HepG2 (cell line): Measurements from ENCODE around the gene GTPBP6. TPM values are rescaled to one million over a fixed set of nuclear protein-coding genes. Genes with fewer than 3 reads are reported as not detected.

Experiments used
- ATAC-seq: fragments of 200-7000 bp; cut with Tn5 transposase; 3 replicates; pipeline ENCODE4 v1.9.1; 2020; ENCODE audit warnings: mild to moderate bottlenecking, moderate library complexity
- BruUV-seq: library from RNA; stranded (reverse); fragments of 400-500 nt; replicated peaks from 2 replicates; lab custom pipeline; 2021; lab: Mats Ljungman, UMichigan
- CTCF ChIA-PET: fragments of 300-600 bp; formaldehyde crosslinking; extraction: SDS; loops from one replicate; lab custom pipeline; 2021; ENCODE audit warnings: low total read pairs, inconsistent platforms, low intra/inter-chr PET ratio; lab: Yijun Ruan, JAX
- POLR2A ChIA-PET: fragments of 350-600 bp; sonication (Branson Sonifier 250); formaldehyde crosslinking; loops from one replicate; lab custom pipeline; 2020; ENCODE audit warnings: antibody characterized with exemption, inconsistent platforms; lab: Yijun Ruan, JAX
- DNase-seq: peaks from one replicate; pipeline ENCODE4 v3.0.0-alpha.2; 2015; ENCODE audit warnings: low spot score
- FAIRE-seq: peaks from 3 replicates; lab custom pipeline; 2011; peaks lifted over from hg19 to GRCh38; lab: Jason Lieb, UNC
- H2AFZ ChIP-seq: one replicate; pipeline ENCODE4 v1.6.1; 2011; ENCODE audit warnings: low read length, inconsistent platforms
- H3K27ac ChIP-seq: fragments of 300-600 bp; 3 replicates; pipeline ENCODE4 v1.8.0; 2011; ENCODE audit warnings: mixed run types, mild to moderate bottlenecking, mixed read lengths, low read length, inconsistent platforms; ENCODE audit not compliant: insufficient read depth; ENCODE audit errors: extremely low read length
- H3K27me3 ChIP-seq, 2 experiments: fragments of 200-600 bp in 1 of 2; 2 replicates in 1 of 2; 3 replicates in 1 of 2; pipeline versions ENCODE4 v1.6.0 to v1.8.0; 2011; ENCODE audit warnings: low read length in 2 of 2, mild to moderate bottlenecking in 2 of 2, moderate library complexity in 2 of 2, inconsistent platforms in 1 of 2; ENCODE audit not compliant: insufficient read depth in 2 of 2, control insufficient read depth in 1 of 2
- H3K36me3 ChIP-seq, 2 experiments: fragments of 200-600 bp in 1 of 2; replicated peaks in 1 of 2; 2 replicates in 1 of 2; 3 replicates in 1 of 2; pipeline versions ENCODE4 v1.5.1 to v1.8.0; 2011; ENCODE audit warnings: low read length in 2 of 2, inconsistent platforms in 1 of 2; ENCODE audit not compliant: insufficient read depth in 2 of 2, control insufficient read depth in 1 of 2
- H3K4me1 ChIP-seq: 2 replicates; pipeline ENCODE4 v1.5.1; 2012; ENCODE audit warnings: low read length, inconsistent platforms; ENCODE audit not compliant: insufficient read depth
- H3K4me2 ChIP-seq: 2 replicates; pipeline ENCODE4 v1.6.0; 2011; ENCODE audit warnings: low read depth, low read length, inconsistent platforms
- H3K4me3 ChIP-seq, 3 experiments: fragments of 200-600 bp in 1 of 3; sonication (generic), shearing (Covaris generic) in 1 of 3; replicated peaks in 1 of 3; 2 replicates each; pipeline ENCODE4 v1.5.1; 2011 to 2016; ENCODE audit warnings: low read length in 3 of 3, inconsistent platforms in 2 of 3, low read depth in 2 of 3, mild to moderate bottlenecking in 2 of 3, control low read depth in 1 of 3, mixed read lengths in 1 of 3; ENCODE audit not compliant: insufficient read depth in 1 of 3
- H3K79me2 ChIP-seq: one replicate; pipeline ENCODE4 v1.6.1; 2011; ENCODE audit warnings: low read length, inconsistent platforms; ENCODE audit not compliant: insufficient read depth
- H3K9ac ChIP-seq: 2 replicates; pipeline ENCODE4 v1.6.0; 2011; ENCODE audit warnings: mild to moderate bottlenecking, low read depth, low read length, inconsistent platforms; ENCODE audit not compliant: insufficient read depth
- H3K9me3 ChIP-seq: 2 replicates; pipeline ENCODE4 v1.5.1; 2012; ENCODE audit warnings: mild to moderate bottlenecking, low read length
- H4K20me1 ChIP-seq: 2 replicates; pipeline ENCODE4 v1.6.0; 2011; ENCODE audit warnings: inconsistent platforms, mild to moderate bottlenecking, low read length, moderate library complexity; ENCODE audit not compliant: insufficient read depth
- ERF ChIP-seq: IDR thresholded peaks from 2 replicates; pipeline ENCODE4 v1.6.1; 2018; ENCODE audit warnings: missing biosample characterization, missing genetic modification reagents
- HOMEZ ChIP-seq: IDR thresholded peaks from 2 replicates; pipeline ENCODE4 v1.6.1; 2016; ENCODE audit warnings: low read depth
- MTA1 ChIP-seq: sonication (generic); formaldehyde crosslinking; IDR thresholded peaks from 2 replicates; pipeline ENCODE4 v1.4.0; 2020; ENCODE audit warnings: missing genetic modification reagents, mild to moderate bottlenecking, borderline replicate concordance
- MTF1 ChIP-seq: sonication (generic); formaldehyde crosslinking; IDR thresholded peaks from 2 replicates; pipeline ENCODE4 v1.5.0; 2020; ENCODE audit warnings: missing genetic modification reagents
- REL ChIP-seq: sonication (generic); formaldehyde crosslinking; conservative IDR thresholded peaks from 2 replicates; pipeline ENCODE4 v1.8.0; 2022; ENCODE audit warnings: mild to moderate bottlenecking, missing genetic modification reagents, moderate library complexity
- THAP7 ChIP-seq: sonication (generic); formaldehyde crosslinking; IDR thresholded peaks from 2 replicates; pipeline ENCODE4 v1.8.1; 2023; ENCODE audit warnings: mild to moderate bottlenecking, missing genetic modification reagents
- ZBTB42 ChIP-seq: sonication (generic); formaldehyde crosslinking; IDR thresholded peaks from 2 replicates; pipeline ENCODE4 v1.5.0; 2020; ENCODE audit warnings: mild to moderate bottlenecking, missing genetic modification reagents
- ZC3H4 ChIP-seq: sonication (generic); formaldehyde crosslinking; IDR thresholded peaks from 2 replicates; pipeline ENCODE4 v1.4.0; 2020; ENCODE audit warnings: missing genetic modification reagents, borderline replicate concordance
- ZKSCAN1 ChIP-seq: fragments of 150-350 bp; IDR thresholded peaks from 2 replicates; pipeline ENCODE4 v1.6.1; 2014; ENCODE audit warnings: low read length
- ZMAT5 ChIP-seq: sonication (generic); formaldehyde crosslinking; IDR thresholded peaks from 2 replicates; pipeline ENCODE4 v1.5.0; 2020; ENCODE audit warnings: mild to moderate bottlenecking, low read depth, missing genetic modification reagents, borderline replicate concordance
- ZNF570 ChIP-seq: sonication (generic); formaldehyde crosslinking; IDR thresholded peaks from 2 replicates; pipeline ENCODE4 v1.4.0; 2020; ENCODE audit warnings: mild to moderate bottlenecking, missing genetic modification reagents, borderline replicate concordance
- ZNF788 ChIP-seq: sonication (generic); formaldehyde crosslinking; IDR thresholded peaks from 2 replicates; pipeline ENCODE4 v1.5.0; 2020; ENCODE audit warnings: mild to moderate bottlenecking, missing genetic modification reagents, borderline replicate concordance
- ZSCAN20 ChIP-seq: sonication (generic); formaldehyde crosslinking; IDR thresholded peaks from 2 replicates; pipeline ENCODE4 v1.4.0; 2020; ENCODE audit warnings: missing genetic modification reagents, mild to moderate bottlenecking, borderline replicate concordance
- WGBS: methylation state at CpG from one replicate; pipeline ENCODE4 v1.1.6; 2017; ENCODE audit warnings: low lambda C conversion rate; 5-methylcytosine and 5-hydroxymethylcytosine counted together
- in situ Hi-C: cut with HindIII; loops from 2 replicates; pipeline ENCODE4 v1.10.0; 2017; ENCODE audit warnings: low pct_unique_long_range_greater_than_20kb; ENCODE audit not compliant: extremely low pct_ligation_motif_present
- intact Hi-C: fragments of 100-400 bp; cut with micrococcal nuclease; formaldehyde crosslinking; loops from one replicate; pipeline ENCODE4 v1.10.0; 2022; ENCODE audit not compliant: unreplicated experiment
- polyA plus RNA-seq, 8 experiments: library from polyadenylated mRNA; depleted of rRNA in 3 of 8; stranded (reverse) in 7 of 8; unstranded in 1 of 8; fragments of >200 nt; fragmentation: Illumina TruSeq in 4 of 8; extraction: Trizol in 4 of 8; gene quantifications; 2 replicates each; pipeline versions ENCODE4 v1.2.1 to v1.2.3, GENCODE V29; 2011 to 2016; ENCODE audit warnings: low read depth in 4 of 8, missing spikeins in 1 of 8, mixed read lengths in 1 of 8; ENCODE audit not compliant: insufficient read depth in 1 of 8
- total RNA-seq, 5 experiments: library from RNA; depleted of rRNA; stranded (reverse); fragments of >200 nt; fragmentation: Illumina TruSeq; extraction: Trizol; gene quantifications; 2 replicates each; pipeline ENCODE4 v1.2.3, GENCODE V29; 2016; ENCODE audit warnings: low read depth in 1 of 5
- TF ChIP-seq, protein P1 (sequence below): sonication (generic); formaldehyde crosslinking; IDR thresholded peaks from 2 replicates; pipeline ENCODE4 v1.5.0; 2020; ENCODE audit warnings: mild to moderate bottlenecking, missing genetic modification reagents, borderline replicate concordance

Gene GTPBP6
- total and polyA plus RNA-seq, 2 of the 13 experiments (the other 11 are each of a cell fraction or from before 2014, with no cell fraction given), result 20.2 to 39.6 TPM

- intact Hi-C loops, result no loop called here
- TF ChIP-seq ZNF788 (CRISPR knock-in tag) (no peak), MTF1 (CRISPR knock-in tag) (no peak), MTA1 (CRISPR knock-in tag) (no peak), ERF (no peak), ZBTB42 (CRISPR knock-in tag) (no peak), HOMEZ (no peak), ZKSCAN1 (no peak), THAP7 (CRISPR knock-in tag) (no peak), ZMAT5 (CRISPR knock-in tag) (no peak), REL (CRISPR knock-in tag) (no peak), ZSCAN20 (CRISPR knock-in tag) (no peak), ZC3H4 (CRISPR knock-in tag) (no peak), ZNF570 (no peak)
- TF ChIP-seq, protein P1, sequence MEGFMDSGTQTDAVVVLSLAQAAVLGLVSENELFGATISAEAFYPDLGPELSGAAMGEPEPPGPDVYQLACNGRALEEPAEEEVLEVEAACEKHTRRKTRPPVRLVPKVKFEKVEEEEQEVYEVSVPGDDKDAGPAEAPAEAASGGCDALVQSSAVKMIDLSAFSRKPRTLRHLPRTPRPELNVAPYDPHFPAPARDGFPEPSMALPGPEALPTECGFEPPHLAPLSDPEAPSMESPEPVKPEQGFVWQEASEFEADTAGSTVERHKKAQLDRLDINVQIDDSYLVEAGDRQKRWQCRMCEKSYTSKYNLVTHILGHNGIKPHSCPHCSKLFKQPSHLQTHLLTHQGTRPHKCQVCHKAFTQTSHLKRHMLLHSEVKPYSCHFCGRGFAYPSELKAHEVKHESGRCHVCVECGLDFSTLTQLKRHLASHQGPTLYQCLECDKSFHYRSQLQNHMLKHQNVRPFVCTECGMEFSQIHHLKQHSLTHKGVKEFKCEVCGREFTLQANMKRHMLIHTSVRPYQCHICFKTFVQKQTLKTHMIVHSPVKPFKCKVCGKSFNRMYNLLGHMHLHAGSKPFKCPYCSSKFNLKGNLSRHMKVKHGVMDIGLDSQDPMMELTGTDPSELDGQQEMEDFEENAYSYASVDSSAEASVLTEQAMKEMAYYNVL (CRISPR knock-in tag), result no peak
These were observed 17.6 kb upstream of the GTPBP6 start for GRCh38 chrX:336227-336626.

More at GRCh38 chrX:336227-336626, 17.6 kb upstream of the GTPBP6 start:
- POLR2A ChIA-PET, result no interaction called here
- no peaks in the 10 kb centered on the region for H3K79me2 ChIP-seq
- H3K4me1 ChIP-seq, result no peaks in the 10 kb centered on the region
- no peak overlapping the region for H3K27ac ChIP-seq
- DNase-seq, result no peak
- no peaks in the 10 kb centered on the region for H3K9me3 ChIP-seq
- no peak overlapping the region for H3K4me2 ChIP-seq
- H3K9ac ChIP-seq, result no peak overlapping the region
- H3K36me3 ChIP-seq, result no peaks in the 10 kb centered on the region
- CTCF ChIA-PET, result no interaction called here
- no peak for FAIRE-seq
- 83% methylated on average over 21 of the region's 21 CpGs for WGBS
- BruUV-seq, result no TSS peak
- no peak for ATAC-seq
- no peaks in the 10 kb centered on the region for H3K27me3 ChIP-seq
- no peak overlapping the region for H2AFZ ChIP-seq
- in situ Hi-C loops, result no loop called here
- no peaks in the 10 kb centered on the region for H4K20me1 ChIP-seq
- no peak overlapping the region for H3K4me3 ChIP-seq
